Astrocyte (in vitro differentiated cells and primary cell): ENCODE data around the gene ZNF75A. TPM values are rescaled to one million over a fixed set of nuclear protein-coding genes. Genes with fewer than 3 reads are reported as not detected.
A peak's percentile ranks its signal among the peaks of the same experiment; 100 is the strongest.

Experiments used
- DNase-seq: peaks from one replicate; pipeline ENCODE4 v3.0.0-alpha.2; 2010; ENCODE audit warnings: low read depth
- FAIRE-seq: peaks from 2 replicates; lab custom pipeline; 2011; peaks lifted over from hg19 to GRCh38; lab: Jason Lieb, UNC
- H2AFZ ChIP-seq: 2 replicates; pipeline ENCODE4 v1.6.0; 2012; ENCODE audit warnings: low read depth, low read length, inconsistent platforms
- H3K27ac ChIP-seq: 2 replicates; pipeline ENCODE4 v1.5.1; 2011; ENCODE audit warnings: low read depth, low read length, inconsistent platforms
- H3K27me3 ChIP-seq: 2 replicates; pipeline ENCODE4 v1.6.0; 2011; ENCODE audit warnings: low read length, inconsistent platforms; ENCODE audit not compliant: insufficient read depth
- H3K36me3 ChIP-seq: 2 replicates; pipeline ENCODE4 v1.5.1; 2011; ENCODE audit warnings: low read length, inconsistent platforms; ENCODE audit not compliant: insufficient read depth
- H3K4me1 ChIP-seq: 2 replicates; pipeline ENCODE4 v1.5.1; 2011; ENCODE audit warnings: low read length, inconsistent platforms; ENCODE audit not compliant: insufficient read depth
- H3K4me2 ChIP-seq: 2 replicates; pipeline ENCODE4 v1.6.0; 2012; ENCODE audit warnings: low read length, inconsistent platforms
- H3K4me3 ChIP-seq: 2 replicates; pipeline ENCODE4 v1.5.1; 2011; ENCODE audit warnings: low read depth, mild to moderate bottlenecking, low read length, inconsistent platforms; ENCODE audit not compliant: insufficient read depth
- H3K79me2 ChIP-seq: 2 replicates; pipeline ENCODE4 v1.6.0; 2012; ENCODE audit warnings: mild to moderate bottlenecking, low read length, inconsistent platforms; ENCODE audit not compliant: insufficient read depth
- H3K9ac ChIP-seq: 2 replicates; pipeline ENCODE4 v1.6.0; 2012; ENCODE audit warnings: mild to moderate bottlenecking, low read length, inconsistent platforms
- H3K9me3 ChIP-seq: 2 replicates; pipeline ENCODE4 v1.5.1; 2012; ENCODE audit warnings: low read depth, mild to moderate bottlenecking, low read length, inconsistent platforms; ENCODE audit not compliant: insufficient read depth
- H4K20me1 ChIP-seq: 2 replicates; pipeline ENCODE4 v1.6.0; 2012; ENCODE audit warnings: low read length, inconsistent platforms; ENCODE audit not compliant: insufficient read depth
- H3K27ac Mint-ChIP-seq: one replicate; pipeline ENCODE4 v1.8.0; 2021; ENCODE audit warnings: mild to moderate bottlenecking, mixed read lengths; ENCODE audit not compliant: unreplicated experiment
- H3K27me3 Mint-ChIP-seq: one replicate; pipeline ENCODE4 v1.8.0; 2021; ENCODE audit warnings: low read depth, mixed read lengths; ENCODE audit not compliant: unreplicated experiment
- H3K36me3 Mint-ChIP-seq: one replicate; pipeline ENCODE4 v1.8.0; 2021; ENCODE audit warnings: low read depth, mixed read lengths; ENCODE audit not compliant: unreplicated experiment
- H3K4me1 Mint-ChIP-seq: one replicate; pipeline ENCODE4 v1.8.0; 2021; ENCODE audit warnings: low read depth, mixed read lengths; ENCODE audit not compliant: unreplicated experiment
- H3K4me3 Mint-ChIP-seq: one replicate; pipeline ENCODE4 v1.8.0; 2021; ENCODE audit warnings: mild to moderate bottlenecking, moderate library complexity, mixed read lengths; ENCODE audit not compliant: unreplicated experiment
- H3K9me3 Mint-ChIP-seq: one replicate; pipeline ENCODE4 v1.8.0; 2021; ENCODE audit warnings: mild to moderate bottlenecking, mixed read lengths; ENCODE audit not compliant: unreplicated experiment
- EZH2 ChIP-seq: IDR thresholded peaks from 2 replicates; pipeline ENCODE4 v1.6.1; 2012; ENCODE audit warnings: mild to moderate bottlenecking, low read length, inconsistent platforms; ENCODE audit not compliant: insufficient read depth
- total RNA-seq: library from RNA; stranded (reverse); gene quantifications from 2 replicates; pipeline ENCODE4 v1.2.1, GENCODE V29; 2021
- TF ChIP-seq, protein P1 (sequence below): IDR thresholded peaks from 2 replicates; pipeline ENCODE4 v1.5.1; 2011; ENCODE audit warnings: low read depth, mild to moderate bottlenecking, inconsistent platforms, low read length, moderate library complexity; ENCODE audit not compliant: insufficient read depth

The ZNF75A gene
- total RNA-seq, 1 donor from 2014 or later = 30.5 TPM

DNA sequence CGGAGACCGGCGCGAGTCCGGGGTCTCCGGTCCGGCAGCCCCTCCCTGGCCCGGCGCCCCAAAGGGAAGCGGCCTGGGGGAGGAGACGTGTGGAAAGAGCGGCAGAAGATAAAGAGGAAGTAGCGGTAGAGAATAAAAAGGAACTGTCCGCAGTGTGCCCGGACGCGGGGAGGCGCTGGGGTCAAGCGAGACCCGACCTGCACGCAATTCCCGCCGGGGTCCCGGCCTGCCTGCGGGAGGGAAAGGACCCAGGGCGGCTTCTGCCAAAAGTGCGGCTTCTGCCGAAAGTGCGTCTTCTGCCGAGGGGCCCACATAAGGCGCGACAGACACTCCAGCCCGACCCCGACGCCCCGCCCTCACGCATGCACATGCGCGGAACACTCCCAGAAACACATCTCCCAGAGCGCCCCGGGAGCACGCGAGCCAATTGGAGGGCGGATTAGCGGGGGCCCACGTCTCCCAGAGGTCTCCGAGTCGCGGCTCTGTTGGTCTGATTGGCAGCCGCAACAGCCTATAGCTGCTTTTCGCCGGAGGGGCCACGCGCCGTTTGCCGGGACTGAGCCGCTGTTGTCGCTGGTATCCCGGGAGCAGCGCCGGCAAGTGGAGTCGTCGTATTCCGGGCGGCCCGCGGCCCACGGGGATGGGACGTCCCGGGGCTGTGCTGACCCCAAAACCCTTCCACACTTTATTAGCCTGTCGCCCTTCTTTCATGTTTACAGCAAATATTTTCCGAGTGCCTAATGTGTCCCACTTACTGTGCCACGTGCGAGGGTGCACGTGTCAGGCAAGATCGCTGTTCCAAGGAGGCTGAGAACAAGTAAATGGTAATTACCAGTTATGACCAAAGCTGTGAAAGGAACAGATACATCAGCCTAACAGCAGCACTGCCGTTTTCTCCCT, 40.9 kb upstream of the ZNF75A start:
- H2AFZ ChIP-seq = peak overlapping the region; percentile 55
- Mint-ChIP-seq H3K36me3 (peaks cover 3% of the 10 kb centered on the region), H3K4me3 (peak overlapping the region; percentile 82), H3K27ac (peak overlapping the region; percentile 34), H3K9me3 (peaks cover 8% of the 10 kb centered on the region), H3K4me1 (no peaks in the 10 kb centered on the region), H3K27me3 (peaks cover 20% of the 10 kb centered on the region)
- no peaks in the 10 kb centered on the region for H4K20me1 ChIP-seq
- DNase-seq (peak; percentile 97), FAIRE-seq (no peak)
- peak overlapping the region; percentile 84 for H3K9ac ChIP-seq
- H3K9me3 ChIP-seq = no peaks in the 10 kb centered on the region
- no peaks in the 10 kb centered on the region for H3K27me3 ChIP-seq
- H3K79me2 ChIP-seq = no peaks in the 10 kb centered on the region
- peak overlapping the region; percentile 84 for H3K27ac ChIP-seq
- peaks cover 5% of the 10 kb centered on the region for H3K4me1 ChIP-seq
- peak overlapping the region; percentile 82 for H3K4me3 ChIP-seq
- peak overlapping the region; percentile 81 for H3K4me2 ChIP-seq
- no peak for TF ChIP-seq EZH2
- TF ChIP-seq, protein P1, sequence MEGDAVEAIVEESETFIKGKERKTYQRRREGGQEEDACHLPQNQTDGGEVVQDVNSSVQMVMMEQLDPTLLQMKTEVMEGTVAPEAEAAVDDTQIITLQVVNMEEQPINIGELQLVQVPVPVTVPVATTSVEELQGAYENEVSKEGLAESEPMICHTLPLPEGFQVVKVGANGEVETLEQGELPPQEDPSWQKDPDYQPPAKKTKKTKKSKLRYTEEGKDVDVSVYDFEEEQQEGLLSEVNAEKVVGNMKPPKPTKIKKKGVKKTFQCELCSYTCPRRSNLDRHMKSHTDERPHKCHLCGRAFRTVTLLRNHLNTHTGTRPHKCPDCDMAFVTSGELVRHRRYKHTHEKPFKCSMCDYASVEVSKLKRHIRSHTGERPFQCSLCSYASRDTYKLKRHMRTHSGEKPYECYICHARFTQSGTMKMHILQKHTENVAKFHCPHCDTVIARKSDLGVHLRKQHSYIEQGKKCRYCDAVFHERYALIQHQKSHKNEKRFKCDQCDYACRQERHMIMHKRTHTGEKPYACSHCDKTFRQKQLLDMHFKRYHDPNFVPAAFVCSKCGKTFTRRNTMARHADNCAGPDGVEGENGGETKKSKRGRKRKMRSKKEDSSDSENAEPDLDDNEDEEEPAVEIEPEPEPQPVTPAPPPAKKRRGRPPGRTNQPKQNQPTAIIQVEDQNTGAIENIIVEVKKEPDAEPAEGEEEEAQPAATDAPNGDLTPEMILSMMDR = no peak
- no peaks in the 10 kb centered on the region for H3K36me3 ChIP-seq

DNA sequence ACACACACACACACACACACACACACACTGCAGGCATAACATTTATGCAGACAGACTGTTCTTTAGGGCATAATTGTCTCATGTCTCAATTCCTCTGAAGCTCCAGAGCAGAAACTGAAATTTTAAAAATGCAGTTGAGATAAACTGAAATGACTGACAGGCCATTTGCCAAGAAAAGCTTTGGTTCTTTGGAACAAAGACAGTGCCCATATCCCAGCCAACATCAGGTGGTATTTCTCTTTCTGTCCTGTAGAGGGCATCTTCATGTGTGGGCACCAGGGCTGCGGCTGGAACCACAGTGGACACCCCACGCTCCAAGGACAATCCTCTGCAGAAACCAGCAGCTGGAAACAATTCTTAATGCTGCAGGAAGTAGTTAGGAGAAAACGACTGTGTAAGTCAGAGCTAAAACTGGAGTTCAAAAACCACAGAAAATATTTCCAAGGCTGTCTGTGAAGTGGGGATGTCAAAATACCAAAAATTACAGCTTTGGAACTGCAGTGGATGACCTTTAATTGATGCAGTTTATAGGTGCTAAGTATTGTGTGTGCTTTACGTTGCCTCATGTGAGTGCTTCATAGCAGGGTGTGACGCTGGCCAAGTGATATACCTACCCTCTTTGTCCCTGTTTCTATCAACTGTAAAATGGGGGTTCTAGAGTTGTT, 38.3 kb upstream of the ZNF75A start:
- no peak overlapping the region for H3K27ac Mint-ChIP-seq
- H3K4me1 Mint-ChIP-seq = no peaks in the 10 kb centered on the region
- Histone ChIP-seq H3K9ac (no peak overlapping the region), H3K4me3 (no peak overlapping the region), H3K9me3 (no peaks in the 10 kb centered on the region), H4K20me1 (no peaks in the 10 kb centered on the region), H3K27ac (no peak overlapping the region), H3K36me3 (no peaks in the 10 kb centered on the region), H3K4me2 (no peak overlapping the region), H3K27me3 (no peaks in the 10 kb centered on the region), H2AFZ (no peak overlapping the region), H3K4me1 (peaks cover 5% of the 10 kb centered on the region), H3K79me2 (no peaks in the 10 kb centered on the region)
- H3K36me3 Mint-ChIP-seq = peaks cover 3% of the 10 kb centered on the region
- TF ChIP-seq EZH2 = no peak
- TF ChIP-seq, protein P1 = peak; percentile 45
- peaks cover 8% of the 10 kb centered on the region for H3K9me3 Mint-ChIP-seq
- H3K27me3 Mint-ChIP-seq = peaks cover 16% of the 10 kb centered on the region
- no peak overlapping the region for H3K4me3 Mint-ChIP-seq
- FAIRE-seq (no peak), DNase-seq (peak; percentile 59)
